OCI-LY3 (cell line): Measurements from ENCODE around the gene MROH7.

ENCODE experiments used
- H2AFZ ChIP-seq: fragments of 200-600, 300-600 bp; shearing (Covaris generic); 2 replicates; pipeline ENCODE4 v1.6.0; 2014; ENCODE audit warnings: antibody characterized with exemption, low read depth, low read length
- H3K27ac ChIP-seq: fragments of 200-600, 300-600 bp; sonication (generic); 2 replicates; pipeline ENCODE4 v1.5.1; 2014; ENCODE audit warnings: mild to moderate bottlenecking, low read length, moderate library complexity, mixed read lengths
- H3K27me3 ChIP-seq: fragments of 200-600, 300-600 bp; sonication (generic); 2 replicates; pipeline ENCODE4 v1.6.1; 2014; ENCODE audit warnings: low read depth, low read length, mixed read lengths
- H3K36me3 ChIP-seq: fragments of 200-600, 300-600 bp; sonication (generic); replicated peaks from 2 replicates; pipeline ENCODE3; 2014; ENCODE audit warnings: low read depth, low read length, mixed read lengths
- H3K4me1 ChIP-seq: fragments of 300-600, 200-600 bp; sonication (generic); 2 replicates; pipeline ENCODE4 v1.6.1; 2014; ENCODE audit warnings: low read length, mixed read lengths
- H3K4me2 ChIP-seq: fragments of 200-600, 300-600 bp; sonication (generic); 2 replicates; pipeline ENCODE4 v1.6.1; 2014; ENCODE audit warnings: low read length, mixed read lengths
- H3K4me3 ChIP-seq: fragments of 300-600, 200-600 bp; sonication (generic); 2 replicates; pipeline ENCODE4 v1.5.1; 2014; ENCODE audit warnings: antibody characterized with exemption, mild to moderate bottlenecking, low read length, moderate library complexity
- H3K79me2 ChIP-seq: fragments of 300-600, 200-600 bp; shearing (Covaris generic); 2 replicates; pipeline ENCODE4 v1.6.1; 2014; ENCODE audit warnings: mild to moderate bottlenecking, low read length, mixed read lengths
- H3K9ac ChIP-seq: fragments of 300-600, 200-600 bp; shearing (Covaris generic); 2 replicates; pipeline ENCODE4 v1.6.0; 2014; ENCODE audit warnings: mild to moderate bottlenecking, low read length, moderate library complexity
- H3K9me3 ChIP-seq: fragments of 200-600, 300-600 bp; shearing (Covaris generic); 2 replicates; pipeline ENCODE4 v1.6.1; 2014; ENCODE audit warnings: low read length, mixed read lengths; ENCODE audit not compliant: insufficient read depth
- H4K20me1 ChIP-seq: fragments of 200-600, 300-600 bp; sonication (generic); 2 replicates; pipeline ENCODE4 v1.6.1; 2016; ENCODE audit warnings: low read length, mixed read lengths; ENCODE audit not compliant: insufficient read depth
- CTCF ChIP-seq: fragments of 200-600, 300-600 bp; sonication (generic); IDR thresholded peaks from 2 replicates; pipeline ENCODE4 v1.5.1; 2014; ENCODE audit warnings: antibody characterized with exemption, low read length, low read depth
- EZH2phosphoT487 ChIP-seq: fragments of 200-600 bp; shearing (Covaris generic); IDR thresholded peaks from 2 replicates; pipeline ENCODE4 v1.6.1; 2018; ENCODE audit warnings: antibody characterized with exemption, mixed run types, low read depth

The MROH7 gene

GRCh38 chr1:54664364-54664763 is 22.8 kb downstream of the MROH7 start:
- no peak overlapping the region for H3K4me3 ChIP-seq
- H3K27ac ChIP-seq, result no peak overlapping the region
- H3K4me2 ChIP-seq, result no peak overlapping the region
- no peaks in the 10 kb centered on the region for H3K4me1 ChIP-seq
- H3K27me3 ChIP-seq, result no peaks in the 10 kb centered on the region
- H3K9ac ChIP-seq, result no peak overlapping the region
- no peak overlapping the region for H2AFZ ChIP-seq
- no peaks in the 10 kb centered on the region for H3K79me2 ChIP-seq
- TF ChIP-seq EZH2phosphoT487 (no peak), CTCF (no peak)
- no peaks in the 10 kb centered on the region for H3K36me3 ChIP-seq
- no peaks in the 10 kb centered on the region for H3K9me3 ChIP-seq
- no peaks in the 10 kb centered on the region for H4K20me1 ChIP-seq

GRCh38 chr1:54665852-54666251 is 24.3 kb downstream of the MROH7 start:
- TF ChIP-seq CTCF, result no peak
- TF ChIP-seq EZH2phosphoT487, result no peak
- no peaks in the 10 kb centered on the region for H3K27me3 ChIP-seq
- no peaks in the 10 kb centered on the region for H3K36me3 ChIP-seq

GRCh38 chr1:54666333-54666732 is 24.7 kb downstream of the MROH7 start:
- Histone ChIP-seq H3K4me2 (no peak overlapping the region), H3K9ac (no peak overlapping the region), H3K9me3 (no peaks in the 10 kb centered on the region), H3K27ac (no peak overlapping the region), H2AFZ (no peak overlapping the region), H4K20me1 (no peaks in the 10 kb centered on the region), H3K4me1 (no peaks in the 10 kb centered on the region), H3K27me3 (no peaks in the 10 kb centered on the region), H3K79me2 (no peaks in the 10 kb centered on the region), H3K4me3 (no peak overlapping the region), H3K36me3 (no peaks in the 10 kb centered on the region)
- TF ChIP-seq EZH2phosphoT487 (no peak), CTCF (no peak)

More at GRCh38 chr1:54665852-54666251, 24.3 kb downstream of the MROH7 start:
- Histone ChIP-seq H3K79me2 (no peaks in the 10 kb centered on the region), H4K20me1 (no peaks in the 10 kb centered on the region), H3K9ac (no peak overlapping the region), H3K4me2 (no peak overlapping the region), H3K9me3 (no peaks in the 10 kb centered on the region), H3K27ac (no peak overlapping the region), H2AFZ (no peak overlapping the region), H3K4me1 (no peaks in the 10 kb centered on the region), H3K4me3 (no peak overlapping the region)

- no peak overlapping the region for H3K27ac ChIP-seq
- no peaks in the 10 kb centered on the region for H4K20me1 ChIP-seq
- H3K4me3 ChIP-seq, result no peak overlapping the region
- TF ChIP-seq CTCF, result no peak
- no peak for TF ChIP-seq EZH2phosphoT487
- H2AFZ ChIP-seq, result no peak overlapping the region
- H3K36me3 ChIP-seq, result no peaks in the 10 kb centered on the region
- H3K4me2 ChIP-seq, result no peak overlapping the region
- no peaks in the 10 kb centered on the region for H3K9me3 ChIP-seq
- no peaks in the 10 kb centered on the region for H3K27me3 ChIP-seq
- no peaks in the 10 kb centered on the region for H3K4me1 ChIP-seq
- no peaks in the 10 kb centered on the region for H3K79me2 ChIP-seq
- no peak overlapping the region for H3K9ac ChIP-seq
Measured at GRCh38 chr1:54667797-54668196, 26.2 kb downstream of the MROH7 start.
